ENCODE data around the gene LRFN5. TPM values are rescaled to one million over a fixed set of nuclear protein-coding genes. Genes with fewer than 3 reads are reported as not detected.
"Not testable (repeated sequence)": the region's sequence is repeated elsewhere in the genome, so short reads cannot be mapped to it uniquely, and the experiment has no call there.

LRFN5 gene
- total RNA-seq, 1 donor from 2014 or later, result 66.9 TPM

DNA sequence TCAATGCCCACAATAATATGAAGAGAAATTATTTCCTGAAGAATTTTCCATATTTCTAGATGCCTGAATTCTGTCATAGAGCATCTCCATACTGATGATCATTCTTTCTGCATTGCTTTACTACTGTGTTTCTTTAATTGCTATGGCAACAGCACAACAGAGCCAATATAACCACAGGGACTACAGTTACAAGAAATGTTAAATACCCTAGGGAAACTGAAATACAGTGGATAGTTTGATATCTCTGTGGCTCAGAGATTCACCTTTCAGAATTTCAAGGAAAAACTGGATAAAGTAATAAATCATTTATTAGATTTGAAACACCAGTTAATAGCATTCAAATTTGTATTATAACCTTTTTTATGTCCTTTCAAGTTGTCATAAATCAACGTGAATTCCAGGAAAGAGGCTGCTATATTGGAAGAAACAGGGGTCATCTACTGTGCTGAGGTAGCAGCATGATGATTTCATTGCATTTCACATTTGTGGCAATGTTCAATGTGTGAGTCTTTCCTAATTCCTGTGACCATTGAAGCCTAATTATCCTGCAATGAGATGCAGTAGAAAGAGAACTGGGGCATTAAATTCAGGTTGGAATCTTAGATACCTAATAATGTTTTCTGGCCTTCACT lies 267.1 kb downstream of the LRFN5 start:
- FAIRE-seq, result no peak

GRCh38 chr14:41875116-41875515 lies 268.4 kb downstream of the LRFN5 start:
- FAIRE-seq, result no peak
- DNase-seq (ENCODE audit: low spot score in 2 of 2), result no peak

More for the DNA sequence above, 267.1 kb downstream of the LRFN5 start:
- DNase-seq (ENCODE audit: low spot score in 2 of 2), result no peak

DNA sequence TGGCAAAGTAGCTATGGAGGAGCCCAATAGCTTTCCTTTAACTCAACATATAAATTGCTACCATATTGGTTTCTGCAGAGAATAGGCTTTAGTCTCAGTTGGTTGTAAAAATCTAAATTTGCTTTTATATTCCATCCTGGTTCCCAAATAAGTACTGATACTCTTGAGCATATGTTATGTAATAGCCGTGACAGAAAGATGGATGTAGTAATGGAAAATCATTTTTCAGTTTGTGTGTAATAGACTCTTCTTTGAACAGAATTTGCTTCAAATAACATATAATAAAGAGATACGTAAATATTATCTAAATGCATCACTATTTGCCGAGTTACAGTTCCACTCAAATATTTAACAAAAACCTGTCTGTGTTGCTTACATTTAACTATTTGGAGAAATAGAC lies 271.6 kb downstream of the LRFN5 start:
- no peak for FAIRE-seq

GRCh38 chr14:41891624-41892023 lies 284.9 kb downstream of the LRFN5 start:
- DNase-seq (ENCODE audit: low spot score in 2 of 2) (no peak), FAIRE-seq (no peak)

More for the DNA sequence above, 271.6 kb downstream of the LRFN5 start:
- DNase-seq (ENCODE audit: low spot score in 2 of 2), result no peak

DNA sequence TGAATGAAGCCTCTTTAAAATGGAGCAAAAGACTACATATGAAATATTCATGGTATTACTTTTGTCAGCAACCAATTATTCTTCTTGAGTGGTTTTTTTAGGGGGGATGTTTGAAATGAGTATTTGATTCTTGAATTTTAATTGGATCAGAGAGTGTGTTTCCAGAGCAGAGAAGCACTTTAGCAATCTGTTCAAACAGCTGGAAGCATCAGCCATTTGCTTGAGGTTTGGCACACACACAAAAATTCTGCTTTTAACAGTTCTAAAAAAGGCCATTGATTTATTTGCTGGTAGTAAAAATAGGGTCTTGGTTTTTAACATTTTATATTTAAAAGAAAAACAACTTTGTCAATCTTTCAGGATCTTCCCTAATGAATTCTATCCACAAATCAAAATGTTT lies 292.7 kb downstream of the LRFN5 start:
- FAIRE-seq, result no peak
- no peak for DNase-seq (ENCODE audit: low spot score in 2 of 2)

- FAIRE-seq, result no peak
- no peak for DNase-seq (ENCODE audit: low spot score in 2 of 2)
These were observed 294.0 kb downstream of the LRFN5 start for GRCh38 chr14:41900644-41901043.

GRCh38 chr14:41901089-41901488 lies 294.4 kb downstream of the LRFN5 start:
- DNase-seq (ENCODE audit: low spot score in 2 of 2) (no peak), FAIRE-seq (no peak)

GRCh38 chr14:41905394-41905964 lies 298.8 kb downstream of the LRFN5 start:
- FAIRE-seq (no peak), DNase-seq (ENCODE audit: low spot score in 2 of 2) (no peak)

DNA sequence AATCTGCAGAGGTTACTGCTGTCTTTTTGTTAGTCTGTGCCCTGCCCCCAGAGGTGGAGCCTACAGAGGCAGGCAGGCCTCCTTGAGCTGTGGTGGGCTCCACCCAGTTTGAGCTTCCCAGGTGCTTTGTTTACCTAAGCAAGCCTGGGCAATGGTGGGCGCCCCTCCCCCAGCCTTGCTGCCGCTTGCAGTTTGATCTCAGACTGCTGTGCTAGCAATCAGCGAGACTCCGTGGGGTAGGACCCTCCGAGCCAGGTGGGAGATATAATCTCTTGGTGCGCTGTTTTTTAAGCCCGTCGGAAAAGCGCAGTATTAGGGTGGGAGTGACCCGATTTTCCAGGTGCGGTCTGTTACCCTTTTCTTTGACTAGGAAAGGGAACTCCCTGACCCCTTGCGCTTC lies 304.5 kb downstream of the LRFN5 start:
- DNase-seq (ENCODE audit: low spot score in 2 of 2), result not testable (repeated sequence)

DNA sequence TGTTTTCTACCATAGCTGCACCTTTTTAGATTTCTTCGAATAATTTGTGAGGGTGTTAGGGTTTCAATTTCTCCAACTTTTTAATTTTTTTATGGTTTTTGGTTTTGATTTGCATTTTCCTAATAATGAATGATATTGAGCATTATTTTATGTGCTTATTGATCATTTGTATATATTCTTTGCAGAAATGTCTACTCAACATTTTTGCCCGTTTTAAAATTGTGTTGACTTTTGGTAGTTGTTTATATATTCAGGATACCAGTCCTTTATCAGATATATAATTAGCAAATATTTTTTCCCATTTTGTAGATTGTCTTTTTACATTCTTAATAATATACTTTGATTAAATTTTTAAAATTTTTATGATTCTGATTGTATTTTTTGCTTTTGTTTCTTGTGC lies 306.7 kb downstream of the LRFN5 start:
- peak; percentile 19 for FAIRE-seq
- DNase-seq (ENCODE audit: low spot score in 2 of 2), result no peak

More for the DNA sequence above, 304.5 kb downstream of the LRFN5 start:
- FAIRE-seq, result not testable (repeated sequence)

- FAIRE-seq, result no peak
- DNase-seq (ENCODE audit: low spot score in 2 of 2), result no peak
These were observed 309.1 kb downstream of the LRFN5 start for GRCh38 chr14:41915732-41916131.

- DNase-seq (ENCODE audit: low spot score in 2 of 2) (no peak), FAIRE-seq (no peak)
These were observed 309.6 kb downstream of the LRFN5 start for GRCh38 chr14:41916313-41916712.

- DNase-seq (ENCODE audit: low spot score in 2 of 2) (no peak), FAIRE-seq (no peak)
These were observed 318.7 kb downstream of the LRFN5 start for GRCh38 chr14:41925409-41925808.

- FAIRE-seq (no peak), DNase-seq (ENCODE audit: low spot score in 2 of 2) (no peak)
These were observed 343.9 kb downstream of the LRFN5 start for GRCh38 chr14:41950428-41951151.

Small RNA genes within 50 kb of the gene (small RNA-seq; reads per million reads assigned to genes)
- gene RF00322, result not detected
